ENCODE results near the gene ATP1A1.

ATP1A1 gene

GRCh38 chr1:116338400-116338799 lies 34.6 kb upstream of the ATP1A1 start:
- TF ChIP-seq ZNF558 (tag by site-specific recombination; IDR thresholded peaks at IDR 0.05) (no peak), ZNF843 (tag by site-specific recombination; IDR thresholded peaks at IDR 0.05) (no peak), GLI4 (tag by site-specific recombination; IDR thresholded peaks at IDR 0.05) (no peak), KLF8 (tag by site-specific recombination; IDR thresholded peaks at IDR 0.05) (no peak), ZNF37A (tag by site-specific recombination; IDR thresholded peaks at IDR 0.05) (no peak), ZBTB7A (tag by site-specific recombination; IDR thresholded peaks at IDR 0.05; ENCODE audit: low read depth) (no peak), KLF10 (tag by site-specific recombination; IDR thresholded peaks at IDR 0.05) (no peak)
- POLR2A ChIA-PET = no interaction called here
- H3K27ac ChIP-seq (ENCODE audit: extremely low read depth, low read depth, low read length) = no peak overlapping the region
- CTCF ChIA-PET = no interaction called here
- no peaks in the 10 kb centered on the region for H3K9me3 ChIP-seq (ENCODE audit: control insufficient read depth, insufficient read depth, low read depth, low read length)
- H3K4me3 ChIP-seq (ENCODE audit: low read depth, low read length) = no peak overlapping the region
- no peaks in the 10 kb centered on the region for H3K4me1 ChIP-seq (ENCODE audit: control insufficient read depth, insufficient read depth, low read length)
- no peaks in the 10 kb centered on the region for H3K36me3 ChIP-seq (ENCODE audit: control insufficient read depth in 2 of 2, insufficient read depth in 1 of 2, low read length in 2 of 2)

GRCh38 chr1:116340506-116341231 lies 32.4 kb upstream of the ATP1A1 start:
- POLR2A ChIA-PET = no interaction called here

More at GRCh38 chr1:116340506-116341231, 32.4 kb upstream of the ATP1A1 start:
- no peaks in the 10 kb centered on the region for H3K4me1 ChIP-seq (ENCODE audit: control insufficient read depth, insufficient read depth, low read length)
- no peak overlapping the region for H3K27ac ChIP-seq (ENCODE audit: extremely low read depth, low read depth, low read length)
- H3K36me3 ChIP-seq (ENCODE audit: control insufficient read depth in 2 of 2, insufficient read depth in 1 of 2, low read length in 2 of 2) = no peaks in the 10 kb centered on the region
- TF ChIP-seq ZNF660 (tag by site-specific recombination; IDR thresholded peaks at IDR 0.05) = no peak
- no peak for TF ChIP-seq ZFP69B (tag by site-specific recombination; IDR thresholded peaks at IDR 0.05)
- TF ChIP-seq ZNF692 (tag by site-specific recombination; IDR thresholded peaks at IDR 0.05) = no peak
- TF ChIP-seq TSHZ1 (tag by site-specific recombination; IDR thresholded peaks at IDR 0.05; ENCODE audit: borderline replicate concordance) = no peak
- TF ChIP-seq ZNF335 (tag by site-specific recombination; conservative IDR thresholded peaks at IDR 0.05) = no peak
- TF ChIP-seq ZNF266 (tag by site-specific recombination; IDR thresholded peaks at IDR 0.05; ENCODE audit: low read depth) = no peak
- no peak for TF ChIP-seq INSM2 (tag by site-specific recombination; IDR thresholded peaks at IDR 0.05)
- no peak for TF ChIP-seq ZNF530 (tag by site-specific recombination; IDR thresholded peaks at IDR 0.05; ENCODE audit: low read depth)
- TF ChIP-seq ZFP37 (tag by site-specific recombination; IDR thresholded peaks at IDR 0.05) = no peak
- TF ChIP-seq ZBTB17 (tag by site-specific recombination; IDR thresholded peaks at IDR 0.05) = no peak
- TF ChIP-seq ZSCAN23 (tag by site-specific recombination; IDR thresholded peaks at IDR 0.05) = no peak
- TF ChIP-seq ZNF148 (tag by site-specific recombination; IDR thresholded peaks at IDR 0.05; ENCODE audit: borderline replicate concordance) = no peak
- TF ChIP-seq ZNF510 (tag by site-specific recombination; IDR thresholded peaks at IDR 0.05; ENCODE audit: insufficient replicate concordance) = no peak
- TF ChIP-seq ZNF239 (tag by site-specific recombination; IDR thresholded peaks at IDR 0.05) = no peak
- no peak for TF ChIP-seq ZNF658 (tag by site-specific recombination; IDR thresholded peaks at IDR 0.05)
- no peak for TF ChIP-seq ZNF121 (tag by site-specific recombination; IDR thresholded peaks at IDR 0.05)
- TF ChIP-seq GFI1B (tag by site-specific recombination; IDR thresholded peaks at IDR 0.05) = no peak
- TF ChIP-seq SCRT1 (tag by site-specific recombination; IDR thresholded peaks at IDR 0.05; ENCODE audit: borderline replicate concordance) = no peak
- CTCF ChIA-PET = no interaction called here
- H3K9me3 ChIP-seq (ENCODE audit: control insufficient read depth, insufficient read depth, low read depth, low read length) = no peaks in the 10 kb centered on the region
- no peak overlapping the region for H3K4me3 ChIP-seq (ENCODE audit: low read depth, low read length)
